Epidermal melanocyte (primary cell): ENCODE results near the gene NLRP5.
"Not testable (repeated sequence)": the region's sequence is repeated elsewhere in the genome, so short reads cannot be mapped to it uniquely, and the experiment has no call there.

ENCODE experiments used
- DNase-seq: peaks from one replicate; pipeline ENCODE4 v3.0.0; 2011; ENCODE audit warnings: low spot score; ENCODE audit not compliant: insufficient read length

NLRP5 gene

GRCh38 chr19:56098237-56098636 is 111.7 kb downstream of the NLRP5 start:
- DNase-seq = not testable (repeated sequence)

- DNase-seq = no peak
These were observed 112.4 kb downstream of the NLRP5 start for GRCh38 chr19:56098731-56099568.

- DNase-seq = no peak
These were observed 113.3 kb downstream of the NLRP5 start for GRCh38 chr19:56099638-56100539.

GRCh38 chr19:56101095-56101494 is 114.5 kb downstream of the NLRP5 start:
- no peak for DNase-seq

GRCh38 chr19:56101746-56102535 is 115.4 kb downstream of the NLRP5 start:
- no peak for DNase-seq

- DNase-seq = no peak
These were observed 116.5 kb downstream of the NLRP5 start for GRCh38 chr19:56103027-56103614.

- no peak for DNase-seq
These were observed 117.8 kb downstream of the NLRP5 start for GRCh38 chr19:56104423-56104822.

- no peak for DNase-seq
These were observed 118.6 kb downstream of the NLRP5 start for GRCh38 chr19:56105090-56105701.

- not testable (repeated sequence) for DNase-seq
These were observed 119.3 kb downstream of the NLRP5 start for GRCh38 chr19:56105831-56106396.

- no peak for DNase-seq
These were observed 119.8 kb downstream of the NLRP5 start for GRCh38 chr19:56106397-56106849.

GRCh38 chr19:56106993-56107392 is 120.4 kb downstream of the NLRP5 start:
- no peak for DNase-seq

GRCh38 chr19:56107626-56108351 is 121.2 kb downstream of the NLRP5 start:
- DNase-seq = no peak

- DNase-seq = no peak
These were observed 122.0 kb downstream of the NLRP5 start for GRCh38 chr19:56108447-56109195.

GRCh38 chr19:56109226-56109625 is 122.7 kb downstream of the NLRP5 start:
- DNase-seq = no peak

- no peak for DNase-seq
These were observed 124.2 kb downstream of the NLRP5 start for GRCh38 chr19:56110515-56111448.
